Neural crest cell (in vitro differentiated cells): ENCODE data around the gene LETM1. TPM values are rescaled to one million over a fixed set of nuclear protein-coding genes. Genes with fewer than 3 reads are reported as not detected.
A peak's percentile ranks its signal among the peaks of the same experiment; 100 is the strongest.

Experiments
- DNase-seq: peaks from one replicate; pipeline ENCODE4 v3.0.0; 2021; ENCODE audit warnings: low read depth, mixed read lengths, low spot score
- H3K27ac Mint-ChIP-seq: one replicate; pipeline ENCODE4 v1.8.0; 2021; ENCODE audit warnings: mild to moderate bottlenecking, mixed read lengths; ENCODE audit not compliant: unreplicated experiment
- H3K27me3 Mint-ChIP-seq: 2 replicates; pipeline ENCODE4 v1.8.0; 2021; ENCODE audit warnings: low read depth, mild to moderate bottlenecking, mixed read lengths
- H3K36me3 Mint-ChIP-seq: 2 replicates; pipeline ENCODE4 v1.8.0; 2021; ENCODE audit warnings: low read depth, mild to moderate bottlenecking, mixed read lengths
- H3K4me1 Mint-ChIP-seq: 2 replicates; pipeline ENCODE4 v1.8.0; 2021; ENCODE audit warnings: mixed read lengths
- H3K4me3 Mint-ChIP-seq: one replicate; pipeline ENCODE4 v1.8.0; 2021; ENCODE audit warnings: mild to moderate bottlenecking, mixed read lengths
- H3K9me3 Mint-ChIP-seq: 2 replicates; pipeline ENCODE4 v1.8.0; 2021; ENCODE audit warnings: mixed read lengths
- total RNA-seq: library from RNA; stranded (reverse); gene quantifications from 2 replicates; pipeline ENCODE4 v1.2.1, GENCODE V29; 2021
- TF ChIP-seq, protein P1 (sequence below): fragments of 200-600 bp; sonication (generic); conservative IDR thresholded peaks from 2 replicates; pipeline ENCODE4 v1.5.0; 2021; ENCODE audit warnings: antibody characterized with exemption, mild to moderate bottlenecking

The LETM1 gene
- total RNA-seq, 1 donor from 2014 or later: 60.6 TPM

DNA sequence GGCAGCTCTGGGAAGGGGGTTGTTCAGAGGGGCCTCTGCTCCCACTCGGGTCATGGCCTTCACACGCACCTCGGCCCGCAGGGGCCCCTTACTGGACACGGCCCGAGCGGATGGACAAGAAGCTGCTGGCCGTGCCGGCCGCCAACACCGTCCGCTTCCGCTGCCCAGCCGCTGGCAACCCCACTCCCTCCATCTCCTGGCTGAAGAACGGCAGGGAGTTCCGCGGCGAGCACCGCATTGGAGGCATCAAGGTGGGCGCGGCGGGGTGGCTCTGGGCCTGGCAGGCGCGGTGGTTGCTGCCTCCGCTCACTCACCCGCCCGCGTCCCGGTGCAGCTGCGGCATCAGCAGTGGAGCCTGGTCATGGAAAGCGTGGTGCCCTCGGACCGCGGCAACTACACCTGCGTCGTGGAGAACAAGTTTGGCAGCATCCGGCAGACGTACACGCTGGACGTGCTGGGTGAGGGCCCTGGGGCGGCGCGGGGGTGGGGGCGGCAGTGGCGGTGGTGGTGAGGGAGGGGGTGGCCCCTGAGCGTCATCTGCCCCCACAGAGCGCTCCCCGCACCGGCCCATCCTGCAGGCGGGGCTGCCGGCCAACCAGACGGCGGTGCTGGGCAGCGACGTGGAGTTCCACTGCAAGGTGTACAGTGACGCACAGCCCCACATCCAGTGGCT lies 54.5 kb downstream of the LETM1 start:
- Mint-ChIP-seq H3K36me3 (no peaks in the 10 kb centered on the region), H3K27ac (no peak overlapping the region), H3K4me1 (no peaks in the 10 kb centered on the region), H3K9me3 (no peaks in the 10 kb centered on the region), H3K4me3 (no peak overlapping the region), H3K27me3 (peaks cover 4% of the 10 kb centered on the region)
- no peak for DNase-seq
- TF ChIP-seq, protein P1, sequence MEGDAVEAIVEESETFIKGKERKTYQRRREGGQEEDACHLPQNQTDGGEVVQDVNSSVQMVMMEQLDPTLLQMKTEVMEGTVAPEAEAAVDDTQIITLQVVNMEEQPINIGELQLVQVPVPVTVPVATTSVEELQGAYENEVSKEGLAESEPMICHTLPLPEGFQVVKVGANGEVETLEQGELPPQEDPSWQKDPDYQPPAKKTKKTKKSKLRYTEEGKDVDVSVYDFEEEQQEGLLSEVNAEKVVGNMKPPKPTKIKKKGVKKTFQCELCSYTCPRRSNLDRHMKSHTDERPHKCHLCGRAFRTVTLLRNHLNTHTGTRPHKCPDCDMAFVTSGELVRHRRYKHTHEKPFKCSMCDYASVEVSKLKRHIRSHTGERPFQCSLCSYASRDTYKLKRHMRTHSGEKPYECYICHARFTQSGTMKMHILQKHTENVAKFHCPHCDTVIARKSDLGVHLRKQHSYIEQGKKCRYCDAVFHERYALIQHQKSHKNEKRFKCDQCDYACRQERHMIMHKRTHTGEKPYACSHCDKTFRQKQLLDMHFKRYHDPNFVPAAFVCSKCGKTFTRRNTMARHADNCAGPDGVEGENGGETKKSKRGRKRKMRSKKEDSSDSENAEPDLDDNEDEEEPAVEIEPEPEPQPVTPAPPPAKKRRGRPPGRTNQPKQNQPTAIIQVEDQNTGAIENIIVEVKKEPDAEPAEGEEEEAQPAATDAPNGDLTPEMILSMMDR: no peak

DNA sequence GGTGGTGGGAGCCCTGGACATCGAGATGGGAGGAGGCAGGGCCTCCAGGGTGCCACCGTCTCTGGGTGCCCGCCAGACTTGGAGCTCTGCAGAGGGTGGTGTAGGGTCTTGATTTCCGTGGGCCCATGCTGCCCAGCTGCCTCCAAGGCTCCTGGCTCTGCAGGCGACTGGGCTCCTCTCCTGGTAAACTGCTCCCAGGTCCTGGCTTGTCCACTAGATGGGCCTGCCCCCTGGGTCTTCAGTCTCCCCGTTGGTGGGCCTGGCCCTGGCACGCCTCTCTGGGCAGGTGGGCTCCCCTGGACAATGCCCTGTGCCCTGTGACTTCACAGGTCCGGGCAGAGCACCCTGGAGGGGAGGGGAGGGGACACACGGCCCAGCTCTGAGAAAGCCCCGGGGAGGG lies 55.2 kb downstream of the LETM1 start:
- TF ChIP-seq, protein P1: no peak
- H3K36me3 Mint-ChIP-seq: no peaks in the 10 kb centered on the region
- H3K27ac Mint-ChIP-seq: no peak overlapping the region
- H3K4me3 Mint-ChIP-seq: no peak overlapping the region
- no peak for DNase-seq
- no peaks in the 10 kb centered on the region for H3K9me3 Mint-ChIP-seq
- peaks cover 10% of the 10 kb centered on the region for H3K27me3 Mint-ChIP-seq
- H3K4me1 Mint-ChIP-seq: no peaks in the 10 kb centered on the region

- Mint-ChIP-seq H3K36me3 (no peaks in the 10 kb centered on the region), H3K4me3 (no peak overlapping the region), H3K4me1 (no peaks in the 10 kb centered on the region), H3K27ac (no peak overlapping the region), H3K9me3 (no peaks in the 10 kb centered on the region), H3K27me3 (peaks cover 17% of the 10 kb centered on the region)
- TF ChIP-seq, protein P1: no peak
- no peak for DNase-seq
These were observed 56.3 kb downstream of the LETM1 start for GRCh38 chr4:1799387-1800375.

DNA sequence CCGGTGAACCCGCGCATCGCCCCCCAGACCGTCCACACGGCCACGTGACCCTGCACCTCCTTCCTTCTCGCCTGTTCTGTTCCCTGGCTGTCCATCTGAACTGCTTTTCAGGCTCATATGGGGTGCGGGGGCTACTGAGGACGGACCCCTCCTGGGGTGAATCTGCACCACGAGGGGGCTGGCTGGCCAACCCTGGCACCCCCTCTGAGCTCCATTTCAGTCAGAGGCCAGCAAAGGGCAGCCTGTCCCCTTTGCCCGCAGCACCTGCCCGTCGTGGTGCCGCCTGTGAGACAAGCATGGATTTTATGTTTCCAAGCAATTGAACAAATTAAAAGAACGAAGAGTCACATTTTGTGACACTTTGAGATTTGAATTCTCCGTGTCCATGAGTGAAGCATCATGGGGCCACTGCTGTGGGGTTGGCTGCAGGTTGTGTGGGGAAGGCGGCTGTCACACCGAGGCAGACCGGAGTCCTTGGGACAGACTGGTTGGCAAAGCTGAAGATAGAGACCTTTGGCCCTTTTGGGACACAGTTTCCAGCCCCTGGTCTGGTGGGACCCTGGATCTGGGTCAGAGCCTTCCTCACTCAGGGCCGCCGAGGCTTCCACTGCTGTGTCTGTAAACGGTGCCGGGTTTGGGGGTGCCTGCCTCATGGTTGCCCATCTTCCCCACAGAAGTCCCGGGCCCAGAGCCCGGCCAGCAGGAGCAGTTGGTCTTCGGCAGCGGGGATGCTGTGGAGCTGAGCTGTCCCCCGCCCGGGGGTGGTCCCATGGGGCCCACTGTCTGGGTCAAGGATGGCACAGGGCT lies 57.2 kb downstream of the LETM1 start:
- TF ChIP-seq, protein P1: no peak

More for the DNA sequence above, 57.2 kb downstream of the LETM1 start:
- H3K9me3 Mint-ChIP-seq: no peaks in the 10 kb centered on the region
- no peaks in the 10 kb centered on the region for H3K4me1 Mint-ChIP-seq
- no peaks in the 10 kb centered on the region for H3K36me3 Mint-ChIP-seq
- no peak overlapping the region for H3K27ac Mint-ChIP-seq
- H3K27me3 Mint-ChIP-seq: peaks cover 20% of the 10 kb centered on the region
- H3K4me3 Mint-ChIP-seq: peak overlapping the region; percentile 29
- DNase-seq: no peak
